Adipocyte (in vitro differentiated cells): Measurements from ENCODE around the gene ERH.

ENCODE experiments used
- DNase-seq: peaks from one replicate; pipeline ENCODE4 v3.0.0-alpha.2; 2015; ENCODE audit warnings: low read depth
- H3K27me3 ChIP-seq: replicated peaks from 2 replicates; pipeline ENCODE4 v1.7.0; 2013; ENCODE audit warnings: mild to moderate bottlenecking, low read length, moderate library complexity; ENCODE audit not compliant: control insufficient read depth, insufficient read depth
- H3K36me3 ChIP-seq: 2 replicates; pipeline ENCODE4 v1.7.0; 2013; ENCODE audit warnings: low read length, mild to moderate bottlenecking, moderate library complexity; ENCODE audit not compliant: control insufficient read depth, insufficient read depth, severe bottlenecking
- H3K4me1 ChIP-seq: 2 replicates; pipeline ENCODE4 v1.7.0; 2013; ENCODE audit warnings: mild to moderate bottlenecking, low read length, moderate library complexity; ENCODE audit not compliant: control insufficient read depth, insufficient read depth
- H3K4me3 ChIP-seq: 2 replicates; pipeline ENCODE4 v1.7.0; 2013; ENCODE audit warnings: mild to moderate bottlenecking, low read length, moderate library complexity
- H3K9ac ChIP-seq: 2 replicates; pipeline ENCODE4 v1.7.0; 2013; ENCODE audit warnings: mild to moderate bottlenecking, low read length, moderate library complexity
- H3K9me3 ChIP-seq: 2 replicates; pipeline ENCODE4 v1.7.0; 2013; ENCODE audit warnings: mild to moderate bottlenecking, low read length, moderate library complexity; ENCODE audit not compliant: control insufficient read depth

Gene ERH

GRCh38 chr14:69398053-69398817 lies at the start of gene ERH, which contains the start of gene SLC39A9:
Gene ERH, minus strand, starts transcription at chr14:69398299. Its CDS starts 66 bp downstream, at chr14:69398233.
Gene SLC39A9, plus strand, starts transcription at chr14:69398692. Its CDS starts 678 bp downstream, at chr14:69399370.
- peaks cover 45% of the 10 kb centered on the region for H3K4me1 ChIP-seq
- H3K27me3 ChIP-seq = no peaks in the 10 kb centered on the region
- H3K36me3 ChIP-seq = peaks cover 29% of the 10 kb centered on the region
- peak within 1 kb of the TSS; percentile 94 for H3K9ac ChIP-seq
- H3K9me3 ChIP-seq = no peaks in the 10 kb centered on the region
- H3K4me3 ChIP-seq = peak within 1 kb of the TSS; percentile 96
- DNase-seq = peak; percentile 99

GRCh38 chr14:69443296-69443805 lies 45.3 kb upstream of the ERH start:
- H3K9ac ChIP-seq = no peak overlapping the region
- peaks cover 8% of the 10 kb centered on the region for H3K4me1 ChIP-seq
- H3K36me3 ChIP-seq = peaks cover 17% of the 10 kb centered on the region
- H3K9me3 ChIP-seq = no peaks in the 10 kb centered on the region
- H3K4me3 ChIP-seq = no peak overlapping the region
- no peaks in the 10 kb centered on the region for H3K27me3 ChIP-seq
- no peak for DNase-seq

- Histone ChIP-seq H3K4me1 (peaks cover 8% of the 10 kb centered on the region), H3K9me3 (no peaks in the 10 kb centered on the region), H3K27me3 (no peaks in the 10 kb centered on the region), H3K4me3 (peak overlapping the region; percentile 27), H3K9ac (no peak overlapping the region), H3K36me3 (peaks cover 17% of the 10 kb centered on the region)
- DNase-seq = peak; percentile 48
Measured at GRCh38 chr14:69441948-69442347, 43.8 kb upstream of the ERH start.

- Histone ChIP-seq H3K27me3 (no peaks in the 10 kb centered on the region), H3K4me3 (no peak overlapping the region), H3K9me3 (no peaks in the 10 kb centered on the region), H3K4me1 (peaks cover 8% of the 10 kb centered on the region), H3K9ac (no peak overlapping the region), H3K36me3 (peaks cover 15% of the 10 kb centered on the region)
- no peak for DNase-seq
Measured at GRCh38 chr14:69439521-69440270, 41.6 kb upstream of the ERH start.

GRCh38 chr14:69432364-69432763 lies 34.3 kb upstream of the ERH start:
- Histone ChIP-seq H3K9ac (no peak overlapping the region), H3K9me3 (no peaks in the 10 kb centered on the region), H3K36me3 (peaks cover 10% of the 10 kb centered on the region), H3K4me1 (no peaks in the 10 kb centered on the region), H3K27me3 (no peaks in the 10 kb centered on the region), H3K4me3 (no peak overlapping the region)
- no peak for DNase-seq

- H3K36me3 ChIP-seq = peaks cover 24% of the 10 kb centered on the region
Measured at GRCh38 chr14:69430306-69430939, 32.3 kb upstream of the ERH start.

GRCh38 chr14:69429643-69430042 lies 31.5 kb upstream of the ERH start:
- no peak overlapping the region for H3K9ac ChIP-seq
- DNase-seq = no peak
- no peaks in the 10 kb centered on the region for H3K27me3 ChIP-seq
- peaks cover 26% of the 10 kb centered on the region for H3K36me3 ChIP-seq
- H3K9me3 ChIP-seq = no peaks in the 10 kb centered on the region
- H3K4me1 ChIP-seq = peaks cover 13% of the 10 kb centered on the region
- no peak overlapping the region for H3K4me3 ChIP-seq

More at GRCh38 chr14:69430306-69430939, 32.3 kb upstream of the ERH start:
- Histone ChIP-seq H3K27me3 (no peaks in the 10 kb centered on the region), H3K9me3 (no peaks in the 10 kb centered on the region), H3K4me3 (no peak overlapping the region), H3K4me1 (peaks cover 5% of the 10 kb centered on the region), H3K9ac (no peak overlapping the region)
- DNase-seq = no peak

GRCh38 chr14:69428289-69428998 lies 30.3 kb upstream of the ERH start:
- no peaks in the 10 kb centered on the region for H3K27me3 ChIP-seq
- no peak overlapping the region for H3K9ac ChIP-seq
- no peak for DNase-seq
- H3K4me3 ChIP-seq = no peak overlapping the region
- peaks cover 26% of the 10 kb centered on the region for H3K36me3 ChIP-seq
- no peaks in the 10 kb centered on the region for H3K9me3 ChIP-seq
- H3K4me1 ChIP-seq = peaks cover 23% of the 10 kb centered on the region

GRCh38 chr14:69427596-69427995 lies 29.5 kb upstream of the ERH start:
- no peaks in the 10 kb centered on the region for H3K9me3 ChIP-seq
- H3K4me1 ChIP-seq = peaks cover 31% of the 10 kb centered on the region
- no peak for DNase-seq
- peaks cover 26% of the 10 kb centered on the region for H3K36me3 ChIP-seq
- no peak overlapping the region for H3K4me3 ChIP-seq
- no peaks in the 10 kb centered on the region for H3K27me3 ChIP-seq
- H3K9ac ChIP-seq = no peak overlapping the region

GRCh38 chr14:69424149-69424923 lies 26.2 kb upstream of the ERH start:
- H3K36me3 ChIP-seq = peaks cover 22% of the 10 kb centered on the region
- no peak for DNase-seq
- no peaks in the 10 kb centered on the region for H3K27me3 ChIP-seq

More at GRCh38 chr14:69424149-69424923, 26.2 kb upstream of the ERH start:
- H3K4me1 ChIP-seq = peaks cover 31% of the 10 kb centered on the region
- no peak overlapping the region for H3K4me3 ChIP-seq
- no peaks in the 10 kb centered on the region for H3K9me3 ChIP-seq
- peak overlapping the region; percentile 25 for H3K9ac ChIP-seq
